PFSK-1 (cell line): ENCODE results near the gene TRAP1.

Experiments
- FOXP2 ChIP-seq: optimal IDR thresholded peaks from 2 replicates; pipeline ENCODE3; 2011; ENCODE audit warnings: borderline replicate concordance, control low read depth, inconsistent platforms; ENCODE audit not compliant: insufficient read depth; ENCODE audit errors: extremely low read length, extremely low read depth
- POLR2AphosphoS5 ChIP-seq: IDR thresholded peaks from 2 replicates; pipeline ENCODE4 v1.6.1; 2012; ENCODE audit warnings: low read depth, mild to moderate bottlenecking, control low read depth, low read length, moderate library complexity
- REST ChIP-seq, 2 experiments: IDR thresholded peaks; 2 replicates each; pipeline versions ENCODE4 v1.6.1 to v1.8.0; 2011 to 2012; ENCODE audit warnings: low read depth in 2 of 2, low read length in 2 of 2, control low read depth in 1 of 2, inconsistent platforms in 1 of 2, mild to moderate bottlenecking in 1 of 2, moderate library complexity in 1 of 2; ENCODE audit not compliant: insufficient read depth in 1 of 2
- SIN3A ChIP-seq: IDR thresholded peaks from 2 replicates; pipeline ENCODE4 v1.6.1; 2012; ENCODE audit warnings: mild to moderate bottlenecking, low read length, moderate library complexity, borderline replicate concordance; ENCODE audit not compliant: insufficient read depth
- TAF1 ChIP-seq: IDR thresholded peaks from 2 replicates; pipeline ENCODE4 v1.6.1; 2012; ENCODE audit warnings: low read length, control low read depth, borderline replicate concordance; ENCODE audit not compliant: insufficient read depth

TRAP1 gene

DNA sequence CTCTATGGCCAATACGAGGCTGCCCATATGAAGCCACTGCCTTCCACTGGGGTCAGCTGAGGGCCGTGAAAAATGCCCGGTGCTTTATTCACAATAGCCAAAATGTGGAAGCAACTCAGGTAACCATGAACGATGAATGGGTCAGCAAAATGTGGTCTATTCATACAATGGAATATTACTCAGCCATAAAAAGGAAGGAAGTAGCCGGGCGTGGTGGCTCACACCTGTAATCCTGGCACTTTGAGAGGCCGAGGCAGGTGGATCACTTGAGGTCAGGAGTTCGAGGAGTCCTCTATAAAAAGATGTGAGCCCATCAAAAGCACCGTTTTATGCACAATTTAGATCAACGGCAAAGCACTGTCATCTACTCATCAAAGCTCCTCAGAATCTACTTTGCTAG, 5.2 kb upstream of the TRAP1 start:
- TF ChIP-seq FOXP2 (no peak), TAF1 (no peak), REST (IDR thresholded peaks at IDR 0.05; ENCODE audit: insufficient read depth in 1 of 2, low read depth in 2 of 2, low read length in 2 of 2) (no peak), POLR2AphosphoS5 (no peak), SIN3A (no peak)

GRCh38 chr16:3720418-3720817, 3.1 kb upstream of the TRAP1 start:
- TF ChIP-seq FOXP2 (no peak), TAF1 (no peak), SIN3A (no peak), REST (IDR thresholded peaks at IDR 0.05; ENCODE audit: insufficient read depth in 1 of 2, low read depth in 2 of 2, low read length in 2 of 2) (no peak), POLR2AphosphoS5 (no peak)

- no peak for TF ChIP-seq SIN3A
- TF ChIP-seq FOXP2 = no peak
- no peak for TF ChIP-seq REST (IDR thresholded peaks at IDR 0.05; ENCODE audit: insufficient read depth in 1 of 2, low read depth in 2 of 2, low read length in 2 of 2)
- no peak for TF ChIP-seq POLR2AphosphoS5
- TF ChIP-seq TAF1 = no peak
Observed at GRCh38 chr16:3718628-3719027, 1.3 kb upstream of the TRAP1 start.

- TF ChIP-seq TAF1 (no peak), FOXP2 (no peak), REST (IDR thresholded peaks at IDR 0.05; ENCODE audit: insufficient read depth in 1 of 2, low read depth in 2 of 2, low read length in 2 of 2) (no peak)
Observed at GRCh38 chr16:3718019-3718391, 681 bp upstream of the TRAP1 start.

GRCh38 chr16:3716831-3717234, 491 bp downstream of the TRAP1 start:
- no peak for TF ChIP-seq REST (IDR thresholded peaks at IDR 0.05; ENCODE audit: insufficient read depth in 1 of 2, low read depth in 2 of 2, low read length in 2 of 2)
- no peak for TF ChIP-seq TAF1
- TF ChIP-seq POLR2AphosphoS5 = no peak
- TF ChIP-seq FOXP2 = no peak
- no peak for TF ChIP-seq SIN3A
